Left renal pelvis (tissue), 4 donors: ENCODE measurements around the gene CCL14. TPM values are rescaled to one million over a fixed set of nuclear protein-coding genes. Genes with fewer than 3 reads are reported as not detected.
"Not testable (repeated sequence)": the region's sequence is repeated elsewhere in the genome, so short reads cannot be mapped to it uniquely, and the experiment has no call there.

Experiments
- DNase-seq, 4 donors: peaks; one replicate each; pipeline ENCODE4 v3.0.0-alpha.2; 2013; ENCODE audit warnings: low read depth in 4 of 4, low spot score in 3 of 4
- polyA plus RNA-seq, 4 donors: library from polyadenylated mRNA; unstranded; fragments of 120-200 nt; gene quantifications; one replicate each; pipeline ENCODE4 v1.2.1, GENCODE V29; 2013; ENCODE audit not compliant: insufficient read length in 4 of 4

Gene CCL14
- 10 to 100 TPM; 14.5 to 17.6 (median 16.0) TPM for polyA plus RNA-seq

GRCh38 chr17:35986643-35987042, at the start of gene CCL14:
TSS of gene CCL14 (minus strand) at chr17:35986729. CDS start at chr17:35986649, 80 bp downstream.
- no peak for DNase-seq

GRCh38 chr17:36036235-36036634, 49.7 kb upstream of the CCL14 start:
- DNase-seq = no peak

GRCh38 chr17:36034127-36034526, 47.6 kb upstream of the CCL14 start:
- DNase-seq = no peak

- no peak for DNase-seq
These were observed 44.4 kb upstream of the CCL14 start for GRCh38 chr17:36030956-36031355.

- no peak for DNase-seq
These were observed 41.2 kb upstream of the CCL14 start for GRCh38 chr17:36027761-36028160.

- DNase-seq = no peak
These were observed 37.8 kb upstream of the CCL14 start for GRCh38 chr17:36024106-36024869.

- no peak for DNase-seq
These were observed 32.9 kb upstream of the CCL14 start for GRCh38 chr17:36019423-36019822.

GRCh38 chr17:36017799-36018198, 31.3 kb upstream of the CCL14 start, which contains the start of gene CCL23:
TSS of gene CCL23 (minus strand) at chr17:36017972. CDS start at chr17:36017897, 75 bp downstream.
- DNase-seq = no peak

- no peak for DNase-seq
These were observed 30.0 kb upstream of the CCL14 start for GRCh38 chr17:36016555-36016954.

- not testable (repeated sequence) for DNase-seq
These were observed 29.4 kb upstream of the CCL14 start for GRCh38 chr17:36015895-36016294.

GRCh38 chr17:36014946-36015345, 28.4 kb upstream of the CCL14 start:
- no peak for DNase-seq

GRCh38 chr17:36011201-36011600, 24.7 kb upstream of the CCL14 start:
- DNase-seq = no peak

GRCh38 chr17:36008998-36009665, 22.6 kb upstream of the CCL14 start:
- DNase-seq = no peak

- peak in 1 of 4 donors; percentile 39 for DNase-seq
These were observed 18.1 kb upstream of the CCL14 start for GRCh38 chr17:36004594-36005108.

- no peak for DNase-seq
These were observed 16.1 kb upstream of the CCL14 start for GRCh38 chr17:36002631-36003030.

GRCh38 chr17:36001862-36002603, 15.5 kb upstream of the CCL14 start:
- peak; percentile 29 to 48 (median 43) for DNase-seq

GRCh38 chr17:36001110-36001771, 14.7 kb upstream of the CCL14 start, which contains the start of gene CCL15:
TSS of gene CCL15 (minus strand) at chr17:36001553. CDS start at chr17:36001492, 61 bp downstream.
- no peak for DNase-seq

- DNase-seq = no peak
These were observed 14.2 kb upstream of the CCL14 start for GRCh38 chr17:36000732-36001109.

GRCh38 chr17:35998756-35999155, 12.2 kb upstream of the CCL14 start:
- DNase-seq = no peak

GRCh38 chr17:35998018-35998545, 11.6 kb upstream of the CCL14 start:
- no peak for DNase-seq
